ENCODE data around the gene ADGRG7. TPM values are rescaled to one million over a fixed set of nuclear protein-coding genes. Genes with fewer than 3 reads are reported as not detected.

The ADGRG7 gene
- total RNA-seq: 10 to 100 TPM in 4 of 6 experiments, 1 to 10 TPM in 2; 1.9 to 27.2 (median 21.8) TPM
- long read RNA-seq, partial matches to known transcripts: 0 of 1 reads
- long read RNA-seq, other reads (novel, unspliced or antisense): 0 of 1 reads

- Histone ChIP-seq H3K27ac (no peak within 1 kb of the TSS), H3K27me3 (no peaks in the 10 kb centered on the region), H3K4me3 (no peak within 1 kb of the TSS), H3K36me3 (no peaks in the 10 kb centered on the region), H3K4me1 (peaks cover 0 to 11% (median 0%) of the 10 kb centered on the region in 4 donors), H3K9me3 (no peaks in the 10 kb centered on the region)
- TF ChIP-seq CTCF (IDR thresholded peaks at IDR 0.05) (no peak), POLR2A (IDR thresholded peaks at IDR 0.05) (no peak)
- ATAC-seq: no peak
- WGBS (ENCODE audit: insufficient coverage, low coverage, low lambda C conversion rate, missing lambda C conversion rate): 60% methylated on average over 2 of the region's 2 CpGs
- DNase-seq: no peak
- intact Hi-C loops (cut with DNase I): no loop called here
Observed at GRCh38 chr3:100609305-100609704, at the start of gene ADGRG7. TSS of gene ADGRG7 (plus strand) at chr3:100609601. CDS start at chr3:100609857, 256 bp downstream.

GRCh38 chr3:100560426-100560825, 49.0 kb upstream of the ADGRG7 start:
- DNase-seq: no peak
- H3K4me3 ChIP-seq: no peak overlapping the region
- WGBS (ENCODE audit: insufficient coverage, low coverage, low lambda C conversion rate, missing lambda C conversion rate): 96% methylated on average over 4 of the region's 4 CpGs
- peaks cover 0 to 42% (median 9%) of the 10 kb centered on the region in 4 donors for H3K4me1 ChIP-seq
- intact Hi-C loops (cut with DNase I): no loop called here
- no peaks in the 10 kb centered on the region for H3K27me3 ChIP-seq
- H3K36me3 ChIP-seq: peaks cover 0 to 2% (median 0%) of the 10 kb centered on the region in 4 donors
- TF ChIP-seq CTCF (IDR thresholded peaks at IDR 0.05) (no peak), POLR2A (IDR thresholded peaks at IDR 0.05) (no peak)
- no peaks in the 10 kb centered on the region for H3K9me3 ChIP-seq
- H3K27ac ChIP-seq: peak overlapping the region; percentile 41 to 77 (median 56)
- no peak for ATAC-seq

GRCh38 chr3:100561459-100562158, 47.8 kb upstream of the ADGRG7 start:
- ATAC-seq (peak; percentile 51 to 69 (median 62)), DNase-seq (no peak)
- Histone ChIP-seq H3K4me3 (no peak overlapping the region), H3K4me1 (peaks cover 0 to 40% (median 8%) of the 10 kb centered on the region in 4 donors), H3K27me3 (no peaks in the 10 kb centered on the region), H3K9me3 (no peaks in the 10 kb centered on the region), H3K27ac (peak overlapping the region; percentile 40 to 77 (median 56)), H3K36me3 (peaks cover 0 to 2% (median 0%) of the 10 kb centered on the region in 4 donors)
- intact Hi-C loops (cut with DNase I): no loop called here
- 33% methylated on average over 7 of the region's 7 CpGs for WGBS (ENCODE audit: insufficient coverage, low coverage, low lambda C conversion rate, missing lambda C conversion rate)
- TF ChIP-seq POLR2A (IDR thresholded peaks at IDR 0.05) (no peak), CTCF (IDR thresholded peaks at IDR 0.05) (no peak)

- 92% methylated on average over 4 of the region's 4 CpGs for whole genome bisulfite sequencing (ENCODE audit: insufficient coverage, low coverage, low lambda C conversion rate, missing lambda C conversion rate)
- ATAC-seq (no peak), DNase-seq (no peak)
- peaks cover 0 to 40% (median 8%) of the 10 kb centered on the region in 4 donors for H3K4me1 ChIP-seq
- H3K27me3 ChIP-seq: no peaks in the 10 kb centered on the region
- H3K36me3 ChIP-seq: peaks cover 0 to 2% (median 0%) of the 10 kb centered on the region in 4 donors
- H3K9me3 ChIP-seq: no peaks in the 10 kb centered on the region
- peak overlapping the region in 2 of 3 donors; percentile 40 to 77 for H3K27ac ChIP-seq
- H3K4me3 ChIP-seq: no peak overlapping the region
- TF ChIP-seq CTCF (IDR thresholded peaks at IDR 0.05) (no peak), POLR2A (IDR thresholded peaks at IDR 0.05) (no peak)
- intact Hi-C loops (cut with DNase I): no loop called here
Observed at GRCh38 chr3:100562224-100562857, 47.1 kb upstream of the ADGRG7 start.
